ENCODE measurements around the gene SRP19. TPM values are rescaled to one million over a fixed set of nuclear protein-coding genes. Genes with fewer than 3 reads are reported as not detected.

SRP19 gene
- total RNA-seq, result 72.3 and 77.4 TPM in 2 replicates

DNA sequence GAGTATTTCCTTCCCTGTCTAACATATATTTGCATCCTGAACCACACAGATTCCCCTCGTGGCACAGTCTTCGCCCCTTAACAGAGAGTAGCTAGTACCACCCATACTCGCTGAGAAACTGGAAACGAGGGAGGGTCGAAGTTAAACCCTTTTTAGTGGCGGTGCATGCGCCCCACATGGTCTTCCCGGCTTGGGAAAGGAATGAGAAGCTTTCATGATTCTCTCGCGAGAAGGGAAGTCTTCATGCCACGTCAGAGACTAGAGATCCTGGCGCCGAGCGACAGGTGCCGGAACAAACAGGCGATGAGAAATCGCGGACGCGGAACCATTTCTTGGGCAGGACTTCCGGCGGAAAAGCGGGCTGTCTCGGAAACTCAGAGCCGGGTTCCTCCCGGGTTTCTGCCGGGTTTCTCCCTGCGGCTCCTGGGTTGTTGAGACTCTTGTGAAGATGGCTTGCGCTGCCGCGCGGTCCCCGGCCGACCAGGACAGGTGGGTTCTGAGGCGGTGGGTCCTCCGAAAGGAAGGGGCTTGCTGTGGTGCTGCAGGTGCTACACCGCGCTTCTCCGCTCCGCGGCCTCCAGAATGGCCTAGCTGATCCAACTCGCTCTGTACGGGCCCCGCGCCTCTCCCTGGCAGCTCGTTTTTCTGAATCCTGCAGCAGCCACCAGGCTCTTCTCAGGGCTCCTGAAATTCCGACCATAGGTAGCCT is at the start of gene SRP19:
SRP19 (plus strand) TSS at position 359 of the 709 bp plus-strand sequence; CDS start at position 449, 90 bp downstream.

Other genes with a start within 250 kb of the SRP19 start
- 19.2 and 22.1 TPM in 2 replicates for gene APC, start 123.4 kb upstream of the SRP19 start, total RNA-seq
- 32.0 and 45.9 TPM in 2 replicates for gene REEP5, start 60.9 kb downstream of the SRP19 start, total RNA-seq
- gene DCP2, start 115.5 kb downstream of the SRP19 start, total RNA-seq, result 16.9 and 18.8 TPM in 2 replicates